Endothelial cell of umbilical vein (primary cell): Measurements from ENCODE around the gene POLR3C. TPM values are rescaled to one million over a fixed set of nuclear protein-coding genes. Genes with fewer than 3 reads are reported as not detected.

Experiments
- BruUV-seq: library from RNA; stranded (reverse); fragments of 400-500 nt; replicated peaks from 2 replicates; lab custom pipeline; 2021; lab: Mats Ljungman, UMichigan
- CTCF ChIA-PET: fragments of 300-600, 350-600 bp; sonication (Branson Sonifier 250); formaldehyde crosslinking; loops from one replicate; lab custom pipeline; 2021; ENCODE audit warnings: antibody characterized with exemption, inconsistent platforms; lab: Charles Lee
- POLR2A ChIA-PET: fragments of 300-600, 350-600 bp; sonication (Branson Sonifier 250); formaldehyde crosslinking; loops from one replicate; lab custom pipeline; 2021; ENCODE audit warnings: antibody characterized with exemption, inconsistent platforms; lab: Charles Lee
- DNase-seq: peaks from one replicate; pipeline ENCODE4 v3.0.0-alpha.2; 2011; ENCODE audit warnings: low read depth, low spot score
- FAIRE-seq: peaks from 2 replicates; lab custom pipeline; 2011; peaks lifted over from hg19 to GRCh38; lab: Jason Lieb, UNC
- H2AFZ ChIP-seq: 2 replicates; pipeline ENCODE4 v1.6.0; 2012; ENCODE audit warnings: low read depth, low read length, control low read depth, inconsistent platforms
- H3K27ac ChIP-seq: 2 replicates; pipeline ENCODE4 v1.5.1; 2011; ENCODE audit warnings: low read depth, mild to moderate bottlenecking, control low read depth, low read length, moderate library complexity; ENCODE audit not compliant: insufficient read depth
- H3K27me3 ChIP-seq, 2 experiments: 2 replicates each; pipeline versions ENCODE4 v1.6.0 to v1.6.1; 2011; ENCODE audit warnings: low read length in 2 of 2, mixed read lengths in 1 of 2; ENCODE audit not compliant: control insufficient read depth in 2 of 2, insufficient read depth in 2 of 2
- H3K36me3 ChIP-seq, 2 experiments: 2 replicates in 1 of 2; 3 replicates in 1 of 2; pipeline ENCODE4 v1.5.1; 2011; ENCODE audit warnings: low read length in 2 of 2, mild to moderate bottlenecking in 1 of 2, moderate library complexity in 1 of 2; ENCODE audit not compliant: control insufficient read depth in 2 of 2, insufficient read depth in 2 of 2; ENCODE audit errors: extremely low read depth in 1 of 2
- H3K4me1 ChIP-seq: 3 replicates; pipeline ENCODE4 v1.5.1; 2011; ENCODE audit warnings: mild to moderate bottlenecking, low read length; ENCODE audit not compliant: control insufficient read depth, insufficient read depth; ENCODE audit errors: extremely low read depth
- H3K4me2 ChIP-seq: 2 replicates; pipeline ENCODE4 v1.6.1; 2011; ENCODE audit warnings: low read length, control low read depth, mixed read lengths; ENCODE audit not compliant: insufficient read depth
- H3K4me3 ChIP-seq, 3 experiments: fragments of 200-600 bp in 1 of 3; sonication (generic), shearing (Covaris generic) in 1 of 3; replicated peaks in 1 of 3; 2 replicates each; pipeline ENCODE4 v1.5.1; 2011 to 2016; ENCODE audit warnings: control low read depth in 3 of 3, low read length in 3 of 3, mild to moderate bottlenecking in 2 of 3, inconsistent platforms in 1 of 3, low read depth in 1 of 3, moderate library complexity in 1 of 3; ENCODE audit not compliant: insufficient read depth in 1 of 3
- H3K79me2 ChIP-seq: 2 replicates; pipeline ENCODE4 v1.6.0; 2012; ENCODE audit warnings: low read length, inconsistent platforms; ENCODE audit not compliant: control insufficient read depth, insufficient read depth
- H3K9ac ChIP-seq: replicated peaks from 2 replicates; pipeline ENCODE3; 2011; ENCODE audit warnings: low read length, control low read depth; ENCODE audit not compliant: insufficient read depth; ENCODE audit errors: extremely low read depth
- H3K9me1 ChIP-seq: replicated peaks from 3 replicates; pipeline ENCODE4 v1.6.0; 2011; ENCODE audit warnings: mild to moderate bottlenecking, low read length; ENCODE audit not compliant: control insufficient read depth, insufficient read depth; ENCODE audit errors: extremely low read depth
- H3K9me3 ChIP-seq: replicated peaks from 2 replicates; pipeline ENCODE4 v1.5.1; 2012; ENCODE audit warnings: low read length, inconsistent platforms; ENCODE audit not compliant: control insufficient read depth, insufficient read depth
- H4K20me1 ChIP-seq: replicated peaks from 2 replicates; pipeline ENCODE3; 2011; ENCODE audit warnings: mild to moderate bottlenecking, low read length; ENCODE audit not compliant: control insufficient read depth, insufficient read depth; ENCODE audit errors: extremely low read depth
- CTCF ChIP-seq, 2 donors: IDR thresholded peaks; 1 replicate in 1 of 2; 2 replicates in 1 of 2; pipeline ENCODE4 v1.5.1; 2011; ENCODE audit warnings: low read length in 2 of 2, mild to moderate bottlenecking in 2 of 2, moderate library complexity in 2 of 2, control low read depth in 1 of 2, inconsistent platforms in 1 of 2, low read depth in 1 of 2; ENCODE audit not compliant: insufficient read depth in 1 of 2; ENCODE audit errors: extremely low read depth in 1 of 2
- EZH2 ChIP-seq: IDR thresholded peaks from 2 replicates; pipeline ENCODE4 v1.6.1; 2012; ENCODE audit warnings: borderline replicate concordance, low read depth, mild to moderate bottlenecking, moderate library complexity, low read length, inconsistent platforms; ENCODE audit not compliant: severe bottlenecking
- FOS ChIP-seq: IDR thresholded peaks from 2 replicates; pipeline ENCODE4 v1.6.1; 2011; ENCODE audit warnings: mild to moderate bottlenecking, low read length, moderate library complexity, borderline replicate concordance; ENCODE audit not compliant: insufficient read depth
- GATA2 ChIP-seq: IDR thresholded peaks from 2 replicates; pipeline ENCODE4 v1.7.0; 2011; ENCODE audit warnings: low read depth, mild to moderate bottlenecking, moderate library complexity, mixed read lengths, low read length; ENCODE audit not compliant: insufficient read length, insufficient read depth
- JUN ChIP-seq: IDR thresholded peaks from 2 replicates; pipeline ENCODE4 v1.6.1; 2011; ENCODE audit warnings: borderline replicate concordance, low read depth; ENCODE audit not compliant: insufficient read length, insufficient read depth
- MAX ChIP-seq: IDR thresholded peaks from 2 replicates; pipeline ENCODE4 v1.6.1; 2011; ENCODE audit not compliant: insufficient read depth, insufficient read length
- MYC ChIP-seq: IDR thresholded peaks from one replicate; pipeline ENCODE4 v1.6.1; 2011; ENCODE audit warnings: mild to moderate bottlenecking, low read depth, low read length
- POLR2A ChIP-seq: IDR thresholded peaks from 2 replicates; pipeline ENCODE4 v1.6.1; 2012; ENCODE audit warnings: low read depth, mild to moderate bottlenecking, control low read depth, low read length
- POLR2AphosphoS5 ChIP-seq: IDR thresholded peaks from 2 replicates; pipeline ENCODE4 v1.6.1; 2012; ENCODE audit warnings: low read depth, mild to moderate bottlenecking, control low read depth, low read length, moderate library complexity; ENCODE audit not compliant: insufficient read depth
- dilution Hi-C: fragments of 300-500 bp; cut with MboI; formaldehyde crosslinking; loops from one replicate; pipeline ENCODE4 v1.15.0; 2019; ENCODE audit warnings: low sequenced_read_pairs; ENCODE audit not compliant: extremely low pct_ligation_motif_present
- intact Hi-C: fragments of 100-400 bp; cut with micrococcal nuclease; formaldehyde crosslinking; loops from one replicate; pipeline ENCODE4 v1.10.0; 2022
- polyA plus RNA-seq, 4 experiments: library from polyadenylated mRNA; depleted of rRNA in 3 of 4; stranded (reverse) in 3 of 4; unstranded in 1 of 4; fragments of >200 nt; gene quantifications; 2 replicates each; pipeline versions ENCODE4 v1.2.1 to v1.2.3, GENCODE V29; 2011 to 2012; ENCODE audit warnings: missing spikeins in 1 of 4
- total RNA-seq: library from RNA; stranded (reverse); gene quantifications from 2 replicates; pipeline ENCODE4 v1.2.3, GENCODE V29; 2021

The POLR3C gene
- total and polyA plus RNA-seq, 2 donors (not counting 3 experiments of a cell fraction or from before 2014, with no cell fraction given) = 28.4 to 30.4 TPM

GRCh38 chr1:145785547-145785946 is 38.5 kb upstream of the POLR3C start:
- ChIA-PET POLR2A (no interaction called here), CTCF (interaction anchor here (0.6 to 1.8 kb wide), 4 partner anchors 9 to 60 kb away, joined by 3 to 13 read pairs (median 6); partner anchors contain the start of gene NUDT17)
- dilution Hi-C loops = no loop called here
- DNase-seq (peak; percentile 46), FAIRE-seq (no peak)
- Histone ChIP-seq H3K4me2 (peak overlapping the region; percentile 72), H3K36me3 (peaks cover 2 to 9% of the 10 kb centered on the region in 2 experiments), H3K4me3 (no peak overlapping the region), H3K9me3 (no peaks in the 10 kb centered on the region), H3K9me1 (peaks cover 3% of the 10 kb centered on the region), H3K4me1 (peaks cover 52% of the 10 kb centered on the region), H3K27me3 (no peaks in the 10 kb centered on the region), H3K79me2 (peaks cover 7% of the 10 kb centered on the region), H3K27ac (peak overlapping the region; percentile 43), H2AFZ (no peak overlapping the region), H3K9ac (peak overlapping the region; percentile 13), H4K20me1 (no peaks in the 10 kb centered on the region)
- BruUV-seq = no TSS peak
- no peak for TF ChIP-seq POLR2A
- TF ChIP-seq CTCF (IDR thresholded peaks at IDR 0.05; ENCODE audit: extremely low read depth in 1 of 2, insufficient read depth in 1 of 2, low read depth in 1 of 2, low read length in 2 of 2) = no peak
- TF ChIP-seq JUN = no peak
- TF ChIP-seq EZH2 = no peak
- no peak for TF ChIP-seq MYC
- no peak for TF ChIP-seq GATA2
- TF ChIP-seq POLR2AphosphoS5 = no peak
- TF ChIP-seq FOS = no peak
- TF ChIP-seq MAX = no peak
- intact Hi-C loops = loop anchor here (1.0 kb wide), 1 partner anchor 39 kb away; the partner anchor contains the start of genes POLR3C and RNF115
